GM23248 (cell line): ENCODE measurements around the gene CDH19. TPM values are rescaled to one million over a fixed set of nuclear protein-coding genes. Genes with fewer than 3 reads are reported as not detected.

Experiments used
- DNase-seq: peaks from one replicate; pipeline ENCODE4 v3.0.0-alpha.2; 2015
- H2AFZ ChIP-seq: fragments of 200-600 bp; sonication (generic); 2 replicates; pipeline ENCODE4 v1.6.1; 2016; ENCODE audit warnings: antibody characterized with exemption
- H3F3A ChIP-seq: fragments of 200-600 bp; sonication (generic); 2 replicates; pipeline ENCODE4 v1.6.1; 2016; ENCODE audit warnings: mild to moderate bottlenecking, antibody characterized with exemption, mixed run types; ENCODE audit not compliant: insufficient read depth
- H3K27ac ChIP-seq: fragments of 200-600 bp; sonication (generic); 2 replicates; pipeline ENCODE4 v1.5.1; 2016; ENCODE audit warnings: mild to moderate bottlenecking
- H3K27me3 ChIP-seq: fragments of 200-600 bp; sonication (generic); replicated peaks from 2 replicates; pipeline ENCODE4 v1.6.1; 2016; ENCODE audit warnings: mild to moderate bottlenecking; ENCODE audit not compliant: insufficient read depth
- H3K36me3 ChIP-seq: fragments of 200-600 bp; sonication (generic); 2 replicates; pipeline ENCODE4 v1.6.1; 2016; ENCODE audit warnings: low read depth, mild to moderate bottlenecking
- H3K4me1 ChIP-seq: fragments of 200-600 bp; sonication (generic); 2 replicates; pipeline ENCODE4 v1.6.1; 2016; ENCODE audit warnings: mild to moderate bottlenecking; ENCODE audit not compliant: insufficient read depth
- H3K4me2 ChIP-seq: fragments of 200-600 bp; sonication (generic); one replicate; pipeline ENCODE4 v1.6.1; 2016; ENCODE audit warnings: mild to moderate bottlenecking; ENCODE audit not compliant: unreplicated experiment
- H3K4me3 ChIP-seq: fragments of 200-600 bp; sonication (generic); 2 replicates; pipeline ENCODE4 v1.5.1; 2016; ENCODE audit warnings: mild to moderate bottlenecking
- H3K79me2 ChIP-seq: fragments of 200-600 bp; sonication (generic); 2 replicates; pipeline ENCODE4 v1.6.1; 2016; ENCODE audit warnings: mild to moderate bottlenecking; ENCODE audit not compliant: insufficient read depth
- H3K9ac ChIP-seq: fragments of 200-600 bp; sonication (generic); 2 replicates; pipeline ENCODE4 v1.6.1; 2016; ENCODE audit warnings: mild to moderate bottlenecking
- H3K9me2 ChIP-seq: fragments of 200-600 bp; sonication (generic); 2 replicates; pipeline ENCODE4 v1.6.1; 2016; ENCODE audit warnings: mixed run types, mild to moderate bottlenecking, moderate library complexity; ENCODE audit not compliant: insufficient read depth
- H3K9me3 ChIP-seq: fragments of 200-600 bp; sonication (generic); one replicate; pipeline ENCODE4 v1.6.1; 2017; ENCODE audit warnings: low read depth
- H4K20me1 ChIP-seq: fragments of 200-600 bp; sonication (generic); 2 replicates; pipeline ENCODE4 v1.6.0; 2016; ENCODE audit not compliant: insufficient read depth
- EZH2 ChIP-seq: fragments of 200-600 bp; sonication (generic); IDR thresholded peaks from 2 replicates; pipeline ENCODE4 v1.6.1; 2018; ENCODE audit warnings: antibody characterized with exemption, mild to moderate bottlenecking; ENCODE audit not compliant: insufficient read depth, poor library complexity, severe bottlenecking
- EZH2phosphoT487 ChIP-seq: fragments of 200-600 bp; sonication (generic); IDR thresholded peaks from 2 replicates; pipeline ENCODE4 v1.6.1; 2018; ENCODE audit warnings: antibody characterized with exemption, moderate library complexity, mild to moderate bottlenecking, low read depth; ENCODE audit not compliant: insufficient read depth
- WGBS, 2 experiments: methylation state at CpG; one replicate each; pipeline ENCODE4 v1.1.6; 2015 to 2017; ENCODE audit warnings: low lambda C conversion rate in 2 of 2, low coverage in 1 of 2; ENCODE audit errors: missing lambda C conversion rate in 2 of 2; 5-methylcytosine and 5-hydroxymethylcytosine counted together
- in situ Hi-C: fragments of 300-500 bp; cut with MboI; formaldehyde crosslinking; loops from 2 replicates; pipeline ENCODE4 v1.15.0; 2020
- polyA plus RNA-seq: library from polyadenylated mRNA; unstranded; fragments of >200 nt; fragmentation: Nextera tagmentation; extraction: Ambion mirVana; gene quantifications from 2 replicates; pipeline ENCODE4 v1.2.1, GENCODE V29; 2016
- total RNA-seq: library from RNA; depleted of rRNA; stranded (reverse); fragments of >200 nt; shearing (Covaris generic); gene quantifications from 2 replicates; pipeline ENCODE4 v1.2.3, GENCODE V29; 2014

Gene CDH19
- total and polyA plus RNA-seq, 2 experiments from 2014 or later, result not detected

DNA sequence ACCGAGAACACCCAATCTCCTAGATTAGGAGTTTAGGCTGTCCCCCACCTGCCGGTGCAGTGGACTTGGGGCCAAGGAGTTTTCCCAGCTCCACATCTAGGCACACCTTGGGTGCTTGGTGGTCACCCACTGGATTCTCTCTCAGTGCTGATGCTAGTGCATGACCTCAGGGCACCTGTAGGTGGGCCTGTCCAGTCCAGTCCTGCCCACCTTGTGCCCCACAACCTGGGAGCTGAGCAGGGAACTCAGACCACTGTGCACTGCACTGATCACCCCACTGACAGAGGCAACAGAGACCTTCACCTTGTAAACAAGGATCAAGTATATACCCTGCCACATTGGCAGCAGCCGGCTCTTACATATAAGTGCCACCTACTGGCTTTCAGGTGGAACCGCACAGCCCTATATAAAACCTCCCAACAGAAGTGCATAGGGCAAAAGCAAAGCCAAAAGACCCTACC lies 12.7 kb upstream of the CDH19 start:
- Histone ChIP-seq H3K4me1 (no peaks in the 10 kb centered on the region), H3K9me2 (no peaks in the 10 kb centered on the region; the same call in 1 of the 2 replicates), H3K79me2 (no peaks in the 10 kb centered on the region), H3F3A (no peaks in the 10 kb centered on the region), H3K4me2 (no peak overlapping the region), H3K9ac (no peak overlapping the region), H3K27ac (no peak overlapping the region), H3K9me3 (no peaks in the 10 kb centered on the region), H3K4me3 (no peak overlapping the region), H2AFZ (no peak overlapping the region), H3K27me3 (no peaks in the 10 kb centered on the region), H3K36me3 (no peaks in the 10 kb centered on the region), H4K20me1 (no peaks in the 10 kb centered on the region)
- in situ Hi-C loops, result no loop called here
- TF ChIP-seq EZH2phosphoT487 (no peak), EZH2 (no peak)
- no peak for DNase-seq
- WGBS, 2 experiments, result 33 to 35% methylated on average over 4 of the region's 4 CpGs

DNA sequence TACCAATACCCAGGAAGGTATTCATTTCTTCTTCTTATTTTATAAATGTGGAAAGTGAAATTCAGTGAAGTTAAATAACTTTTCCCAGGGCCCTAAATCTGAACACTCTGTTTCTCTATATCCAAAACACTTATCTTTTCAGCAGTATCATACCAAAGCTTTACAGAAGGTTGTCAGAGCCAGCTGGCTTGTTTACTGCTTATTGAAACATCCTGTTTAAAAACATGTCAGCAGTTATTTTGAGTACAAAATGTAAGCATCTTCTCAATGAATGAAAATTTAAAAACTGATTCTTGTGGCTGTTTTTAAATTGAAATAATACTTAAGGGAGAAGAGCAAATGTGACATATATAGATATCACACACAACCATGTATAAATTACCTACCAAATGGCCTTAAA lies 11.3 kb upstream of the CDH19 start:
- Histone ChIP-seq H3K79me2 (no peaks in the 10 kb centered on the region), H3K9me3 (no peaks in the 10 kb centered on the region), H3K27me3 (no peaks in the 10 kb centered on the region), H3K4me1 (no peaks in the 10 kb centered on the region), H3K4me2 (no peak overlapping the region), H2AFZ (no peak overlapping the region), H3K4me3 (no peak overlapping the region), H3K9ac (no peak overlapping the region), H4K20me1 (no peaks in the 10 kb centered on the region), H3K36me3 (no peaks in the 10 kb centered on the region), H3K9me2 (no peaks in the 10 kb centered on the region; the same call in 1 of the 2 replicates), H3F3A (no peaks in the 10 kb centered on the region), H3K27ac (no peak overlapping the region)
- DNase-seq, result no peak
- in situ Hi-C loops, result no loop called here
- TF ChIP-seq EZH2 (no peak), EZH2phosphoT487 (no peak)

DNA sequence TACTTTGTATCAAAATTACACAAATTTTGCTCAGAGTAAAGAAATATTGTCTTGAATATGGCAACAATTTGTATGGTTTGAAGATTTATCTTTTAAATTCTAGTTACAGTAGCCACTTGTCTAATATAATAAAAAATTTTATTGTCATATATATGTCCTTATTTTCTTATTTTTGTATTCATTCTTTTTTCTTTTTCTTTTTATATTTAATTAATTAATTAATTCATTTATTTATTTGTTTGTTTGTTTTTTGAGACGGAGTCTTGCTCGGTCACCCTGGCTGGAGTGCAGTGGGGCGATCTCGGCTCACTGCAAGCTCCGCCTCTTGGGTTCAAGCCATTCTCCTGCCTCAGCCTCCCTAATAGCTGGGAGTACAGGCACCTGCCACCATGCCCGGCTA lies 3.7 kb upstream of the CDH19 start:
- H3K4me1 ChIP-seq, result no peaks in the 10 kb centered on the region
- no peak for DNase-seq
- WGBS, 2 experiments, result 37 to 49% methylated on average over 6 of the region's 6 CpGs
- TF ChIP-seq EZH2phosphoT487, result no peak
- TF ChIP-seq EZH2, result no peak
- H4K20me1 ChIP-seq, result no peaks in the 10 kb centered on the region
- no peaks in the 10 kb centered on the region for H3K36me3 ChIP-seq
- no peaks in the 10 kb centered on the region for H3K27me3 ChIP-seq
- no peaks in the 10 kb centered on the region for H3K79me2 ChIP-seq
- H3K9me2 ChIP-seq, result no peaks in the 10 kb centered on the region; the same call in 1 of the 2 replicates
- no peak overlapping the region for H3K27ac ChIP-seq
- no peak overlapping the region for H2AFZ ChIP-seq
- H3K4me2 ChIP-seq, result no peak overlapping the region
- H3K9me3 ChIP-seq, result no peaks in the 10 kb centered on the region
- no peak overlapping the region for H3K9ac ChIP-seq
- H3K4me3 ChIP-seq, result no peak overlapping the region
- in situ Hi-C loops, result no loop called here
- H3F3A ChIP-seq, result no peaks in the 10 kb centered on the region

DNA sequence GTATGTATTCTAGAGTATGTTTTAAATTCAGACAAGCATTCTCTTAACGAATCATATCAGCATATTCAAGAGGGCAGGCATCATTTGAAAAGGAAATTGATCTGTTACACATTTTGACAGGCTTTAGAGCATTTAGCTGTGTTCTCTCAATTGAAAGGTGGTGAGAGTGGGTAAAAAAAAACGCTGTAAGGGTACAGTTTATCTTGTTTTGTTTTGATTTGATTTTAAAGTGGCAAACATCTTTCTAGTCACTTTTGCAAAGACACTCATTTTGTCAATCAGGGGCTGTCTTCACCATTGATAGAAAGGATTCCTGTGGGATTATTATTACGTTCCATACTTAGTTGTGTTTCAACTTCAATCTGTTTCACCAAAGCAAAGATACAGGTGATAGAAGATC lies 2.2 kb downstream of the CDH19 start:
- H3K9ac ChIP-seq, result no peak overlapping the region
- WGBS, 2 experiments, result 4 to 14% methylated on average over 3 of the region's 3 CpGs

DNA sequence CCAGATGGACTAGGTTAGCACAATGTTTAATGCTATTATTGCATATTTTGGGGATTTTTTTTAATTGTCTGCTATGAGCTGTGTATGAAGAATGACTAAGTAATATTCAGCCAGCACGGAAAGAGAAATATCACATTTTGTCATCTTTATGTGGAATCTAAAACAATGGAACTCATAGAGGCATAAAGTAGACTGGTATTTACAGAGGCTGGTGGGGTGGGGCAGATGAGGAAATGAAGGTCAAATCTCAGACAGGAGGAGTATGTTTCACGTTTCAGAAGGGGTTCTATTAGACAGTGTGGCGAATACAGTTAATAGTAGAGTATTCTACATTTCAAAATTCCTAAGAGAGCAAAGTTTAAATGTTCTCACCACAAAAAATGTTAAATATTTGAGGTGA lies 4.7 kb downstream of the CDH19 start:
- Histone ChIP-seq H4K20me1 (no peaks in the 10 kb centered on the region), H3K79me2 (no peaks in the 10 kb centered on the region), H3F3A (no peaks in the 10 kb centered on the region), H3K27me3 (no peaks in the 10 kb centered on the region), H3K36me3 (no peaks in the 10 kb centered on the region), H3K4me3 (no peak overlapping the region), H3K9me3 (no peaks in the 10 kb centered on the region), H3K9me2 (no peaks in the 10 kb centered on the region), H3K9ac (no peak overlapping the region), H2AFZ (no peak overlapping the region), H3K4me2 (no peak overlapping the region), H3K4me1 (no peaks in the 10 kb centered on the region), H3K27ac (no peak overlapping the region)
- no peak for TF ChIP-seq EZH2
- no peak for TF ChIP-seq EZH2phosphoT487
- 5 to 7% methylated on average over 3 of the region's 3 CpGs for WGBS, 2 experiments
- no peak for DNase-seq
- in situ Hi-C loops, result no loop called here

More for the DNA sequence above, 2.2 kb downstream of the CDH19 start:
- Histone ChIP-seq H3K4me3 (no peak overlapping the region), H4K20me1 (no peaks in the 10 kb centered on the region), H3K27ac (no peak overlapping the region), H2AFZ (no peak overlapping the region), H3K27me3 (no peaks in the 10 kb centered on the region), H3K36me3 (no peaks in the 10 kb centered on the region), H3K79me2 (no peaks in the 10 kb centered on the region), H3K4me2 (no peak overlapping the region), H3K4me1 (no peaks in the 10 kb centered on the region), H3K9me2 (no peaks in the 10 kb centered on the region), H3K9me3 (no peaks in the 10 kb centered on the region), H3F3A (no peaks in the 10 kb centered on the region)
- in situ Hi-C loops, result no loop called here
- DNase-seq, result no peak
- TF ChIP-seq EZH2phosphoT487 (no peak), EZH2 (no peak)
